CD4-positive, alpha-beta T cell treated with Interleukin-15 for 4 hours (primary cell): ENCODE data around the gene MAP1B.
"Not testable (repeated sequence)": the region's sequence is repeated elsewhere in the genome, so short reads cannot be mapped to it uniquely, and the experiment has no call there.

Experiments used
- DNase-seq: peaks from one replicate; pipeline ENCODE4 v3.0.0-alpha.2; 2020; ENCODE audit warnings: low spot score

Gene MAP1B

DNA sequence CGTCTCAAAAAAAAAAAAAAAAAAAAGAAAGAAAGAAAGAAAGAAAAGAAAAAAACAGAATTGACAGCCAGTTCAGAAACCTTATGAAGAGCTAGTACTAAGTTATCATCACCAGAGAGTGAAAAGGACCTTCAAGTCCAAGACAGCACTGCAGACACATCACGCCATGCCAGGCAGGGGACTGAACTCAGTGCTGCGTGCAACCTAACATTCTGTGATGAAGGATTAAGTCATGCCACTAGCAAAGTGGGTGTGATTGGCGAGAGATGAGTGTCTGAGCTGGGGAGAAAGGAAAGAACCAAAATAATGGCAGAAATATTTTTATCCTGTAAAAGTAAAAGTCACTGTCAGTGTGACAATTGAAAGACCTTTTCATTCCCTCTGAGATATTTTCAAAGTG, 54.7 kb downstream of the MAP1B start:
- DNase-seq: no peak

GRCh38 chr5:72163349-72163983, 56.2 kb downstream of the MAP1B start:
- DNase-seq: no peak

GRCh38 chr5:72166070-72166979, 59.0 kb downstream of the MAP1B start:
- DNase-seq: no peak

DNA sequence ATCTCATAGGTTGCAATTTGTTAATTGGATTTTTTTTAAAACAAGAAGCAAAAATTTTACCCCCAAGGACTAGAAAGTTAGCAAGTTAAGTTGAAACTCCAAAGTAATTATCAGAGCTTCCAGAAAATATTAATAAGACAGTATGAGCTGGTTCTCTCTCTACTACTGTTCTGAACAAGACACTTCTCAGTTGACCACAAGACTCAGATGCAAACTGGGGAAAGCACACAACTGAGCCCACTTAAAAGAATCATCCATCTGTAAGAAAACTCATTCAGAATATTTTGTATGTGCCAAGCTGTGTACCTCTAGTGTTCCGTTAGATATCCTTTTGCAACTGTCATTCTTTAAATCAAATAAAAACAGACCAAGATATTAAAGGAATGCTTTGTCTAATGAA, 60.0 kb downstream of the MAP1B start:
- DNase-seq: no peak

- DNase-seq: no peak
Measured at GRCh38 chr5:72167804-72168203, 60.5 kb downstream of the MAP1B start.

DNA sequence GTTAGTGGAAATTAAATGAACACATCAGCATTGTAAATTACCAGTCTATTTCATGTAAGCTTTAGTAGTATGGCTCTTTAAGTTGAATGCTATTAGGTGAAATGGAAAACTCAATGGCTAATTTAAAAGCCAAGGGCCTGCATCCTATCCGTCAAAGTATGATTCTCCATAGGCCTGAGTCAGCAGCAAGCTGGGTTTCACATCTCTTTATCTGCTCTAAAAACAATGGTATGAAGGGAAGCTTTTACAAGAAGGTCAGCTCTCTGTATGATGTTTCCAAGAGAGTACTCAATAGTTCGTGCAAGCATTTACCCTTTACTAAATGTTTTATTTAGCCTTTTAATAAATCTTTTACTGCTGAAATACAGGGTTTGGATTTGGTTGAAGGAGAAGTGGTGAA, 62.8 kb downstream of the MAP1B start:
- no peak for DNase-seq

DNA sequence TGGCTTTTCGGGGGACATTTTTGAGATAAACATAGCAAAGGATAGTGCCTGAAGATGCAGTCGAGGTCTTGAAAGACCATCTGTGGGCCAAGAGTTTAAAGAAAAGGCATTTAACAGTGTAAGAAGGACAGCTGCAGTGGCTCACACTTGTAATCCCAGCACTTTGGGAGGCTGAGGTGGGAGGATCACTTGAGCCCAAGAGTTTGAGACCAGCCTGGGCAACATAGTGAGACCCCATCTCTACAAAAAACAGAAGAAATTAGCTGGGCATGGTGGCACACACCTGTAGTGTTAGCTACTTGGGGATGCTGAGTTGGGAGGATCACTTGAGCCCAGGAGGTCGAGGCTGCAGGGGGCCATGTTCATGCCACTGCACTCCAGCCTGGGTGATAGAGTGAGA, 63.9 kb downstream of the MAP1B start:
- DNase-seq: not testable (repeated sequence)

GRCh38 chr5:72171667-72172066, 64.4 kb downstream of the MAP1B start:
- no peak for DNase-seq

- no peak for DNase-seq
Measured at GRCh38 chr5:72172786-72173185, 65.5 kb downstream of the MAP1B start.

DNA sequence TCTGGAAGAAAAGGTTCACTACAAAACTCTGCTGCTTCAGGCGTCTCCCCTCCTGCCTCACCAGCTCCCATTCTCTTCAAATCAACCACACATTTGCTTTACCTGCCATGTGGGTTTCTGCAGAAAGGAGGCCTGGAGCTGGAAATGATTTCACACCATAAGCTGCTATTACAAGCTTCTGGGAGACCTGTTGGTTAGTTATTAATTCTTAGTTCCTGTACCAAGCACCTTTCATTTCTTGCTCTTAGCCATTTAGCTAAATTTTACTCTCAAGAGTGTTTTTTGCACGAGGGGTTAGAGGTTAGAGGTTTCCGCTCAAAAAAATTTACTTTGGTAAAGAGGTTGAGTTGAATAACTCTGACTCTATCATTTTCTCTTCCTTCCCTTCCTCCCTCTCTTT, 70.3 kb downstream of the MAP1B start:
- no peak for DNase-seq

GRCh38 chr5:72179028-72179815, 71.9 kb downstream of the MAP1B start:
- no peak for DNase-seq

- DNase-seq: no peak
Measured at GRCh38 chr5:72179816-72180440, 72.7 kb downstream of the MAP1B start.

DNA sequence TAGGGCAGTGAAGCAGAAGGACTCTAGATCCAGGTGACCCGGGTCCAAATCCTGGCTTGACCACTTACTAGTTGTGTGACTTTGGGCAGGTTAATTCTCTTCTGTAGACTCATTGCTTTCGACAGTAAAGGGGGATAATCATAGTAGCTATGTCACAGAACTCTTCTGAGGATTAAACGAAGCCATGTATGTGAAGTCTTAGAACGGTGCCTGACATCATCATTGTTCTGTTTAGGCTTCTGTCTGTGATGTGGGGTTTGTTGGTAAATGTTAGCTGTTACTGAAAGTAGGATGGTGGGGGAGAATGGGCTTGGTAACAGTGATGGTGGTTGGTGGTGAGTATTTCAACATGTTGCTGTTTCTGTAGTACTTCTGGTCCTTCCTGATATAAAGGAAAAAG, 73.7 kb downstream of the MAP1B start:
- no peak for DNase-seq

- no peak for DNase-seq
Measured at GRCh38 chr5:72182686-72183085, 75.4 kb downstream of the MAP1B start.

GRCh38 chr5:72183101-72183520, 75.8 kb downstream of the MAP1B start:
- no peak for DNase-seq

DNA sequence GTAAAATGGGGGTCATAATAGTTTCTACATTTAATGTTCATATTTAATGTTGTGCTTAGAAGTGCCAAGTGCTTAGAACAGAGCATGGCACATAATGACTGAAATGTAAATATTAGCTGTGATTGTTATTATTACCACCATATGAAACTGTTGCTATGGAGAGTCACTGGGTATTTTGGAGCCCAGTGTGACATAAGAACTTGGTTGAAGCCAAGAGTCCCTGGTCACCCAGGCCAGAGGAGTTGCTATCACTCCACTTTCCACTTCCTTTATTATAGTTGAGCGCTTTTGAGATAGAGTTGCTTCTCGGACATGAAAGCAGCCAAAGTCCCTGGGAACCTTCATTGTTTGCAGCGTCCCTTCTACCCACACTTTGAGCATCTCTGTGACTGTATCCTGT, 77.1 kb downstream of the MAP1B start:
- DNase-seq: no peak

DNA sequence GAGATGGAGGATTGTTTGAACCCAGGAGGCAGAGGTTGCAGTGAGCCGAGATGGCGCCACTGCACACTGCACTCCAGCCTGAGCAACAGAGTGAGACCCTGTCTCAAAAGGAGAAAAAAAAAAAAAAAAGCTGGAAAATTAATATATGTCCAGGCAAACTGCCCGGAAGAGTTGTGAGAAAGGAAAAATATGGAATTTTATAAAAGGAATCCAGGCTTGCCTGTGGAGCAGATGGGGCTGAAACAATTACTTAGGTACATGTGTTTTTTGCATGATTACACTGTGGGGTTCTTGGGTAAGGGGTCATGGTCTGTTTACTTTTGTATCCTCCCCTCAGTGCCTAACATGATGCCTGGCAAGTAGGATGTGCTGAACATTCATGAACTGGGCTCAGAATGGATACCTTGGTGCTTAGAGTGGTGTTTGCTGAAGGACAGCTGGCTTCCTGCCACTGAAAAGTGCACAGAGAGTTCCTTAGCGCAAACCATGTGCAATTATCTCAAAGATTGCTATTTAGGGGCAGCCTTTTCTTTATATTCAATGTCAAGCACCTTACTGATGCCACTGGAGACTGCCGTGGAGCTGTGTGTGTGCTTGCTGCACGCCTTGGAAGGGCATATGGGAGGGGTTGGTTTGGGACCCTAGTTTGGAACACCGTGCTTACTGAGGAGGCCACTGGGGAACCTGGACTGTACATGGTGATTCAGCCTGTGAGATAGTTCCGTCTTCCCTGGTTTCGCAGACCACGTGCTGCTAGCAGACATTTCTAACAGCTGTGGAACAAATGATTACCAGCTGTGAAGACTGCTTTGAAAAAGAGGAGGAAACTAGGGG, 78.4 kb downstream of the MAP1B start:
- DNase-seq: no peak

- no peak for DNase-seq
Measured at GRCh38 chr5:72187388-72188075, 80.3 kb downstream of the MAP1B start.

- DNase-seq: no peak
Measured at GRCh38 chr5:72188166-72188565, 80.9 kb downstream of the MAP1B start.

DNA sequence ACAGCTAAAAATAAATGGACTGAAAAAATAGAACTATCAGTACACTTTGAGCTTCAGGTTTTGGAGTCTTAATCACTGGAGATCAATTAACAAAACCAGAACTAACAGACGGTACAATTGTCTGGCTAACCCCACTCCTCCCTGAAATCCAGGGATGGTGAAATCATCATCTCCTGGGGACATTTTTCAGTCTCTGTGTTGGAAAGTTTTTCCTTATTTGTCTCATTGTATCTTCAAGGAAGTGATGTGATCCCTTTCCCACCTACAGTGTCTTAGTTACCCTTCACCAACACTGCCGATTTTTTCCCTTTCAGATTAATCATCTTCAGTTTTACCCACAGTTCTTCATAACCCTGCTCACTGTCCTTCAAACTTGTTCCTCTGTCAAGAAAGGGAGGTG, 81.9 kb downstream of the MAP1B start:
- no peak for DNase-seq

- no peak for DNase-seq
Measured at GRCh38 chr5:72191404-72191803, 84.1 kb downstream of the MAP1B start.
